HEK293 (cell line): Measurements from ENCODE around the gene L3MBTL4.

Source experiments
- MEIS1 ChIP-seq: sonication (generic); formaldehyde crosslinking; IDR thresholded peaks from 2 replicates; pipeline ENCODE4 v1.8.1; 2022; ENCODE audit warnings: missing genetic modification reagents, mild to moderate bottlenecking, borderline replicate concordance
- SP2 ChIP-seq: fragments of 450-650 bp; formaldehyde crosslinking; IDR thresholded peaks from 2 replicates; pipeline ENCODE4 v1.5.1; 2016; ENCODE audit warnings: missing biosample characterization, missing genetic modification characterization
- TCF7L2 ChIP-seq: IDR thresholded peaks from 2 replicates; pipeline ENCODE4 v1.6.1; 2011; ENCODE audit warnings: low read depth, mild to moderate bottlenecking, inconsistent platforms, low read length, moderate library complexity, borderline replicate concordance
- ZNF121 ChIP-seq: fragments of 450-650 bp; formaldehyde crosslinking; IDR thresholded peaks from 2 replicates; pipeline ENCODE4 v1.5.1; 2016; ENCODE audit warnings: missing biosample characterization, missing genetic modification characterization
- ZNF19 ChIP-seq: fragments of 450-650 bp; formaldehyde crosslinking; IDR thresholded peaks from 2 replicates; pipeline ENCODE4; 2016; ENCODE audit warnings: missing biosample characterization, missing genetic modification characterization, low read depth
- ZNF362 ChIP-seq: fragments of 450-650 bp; formaldehyde crosslinking; IDR thresholded peaks from 2 replicates; pipeline ENCODE4 v1.5.1; 2016; ENCODE audit warnings: missing biosample characterization, missing genetic modification characterization
- ZNF843 ChIP-seq: fragments of 450-650 bp; formaldehyde crosslinking; IDR thresholded peaks from 2 replicates; pipeline ENCODE4 v1.5.1; 2016; ENCODE audit warnings: missing biosample characterization, missing genetic modification characterization
- TF ChIP-seq, protein P1 (sequence below): fragments of 450-650 bp; formaldehyde crosslinking; IDR thresholded peaks from 2 replicates; pipeline ENCODE4 v1.5.1; 2016; ENCODE audit warnings: missing biosample characterization, missing genetic modification characterization

GRCh38 chr18:5979176-5979888, 435.4 kb downstream of the L3MBTL4 start:
- TF ChIP-seq ZNF121 (tag by site-specific recombination) (no peak), MEIS1 (CRISPR knock-in tag) (no peak), ZNF362 (tag by site-specific recombination) (no peak), ZNF19 (tag by site-specific recombination) (no peak), TCF7L2 (no peak), SP2 (tag by site-specific recombination) (no peak), ZNF843 (tag by site-specific recombination) (no peak)
- TF ChIP-seq, protein P1, sequence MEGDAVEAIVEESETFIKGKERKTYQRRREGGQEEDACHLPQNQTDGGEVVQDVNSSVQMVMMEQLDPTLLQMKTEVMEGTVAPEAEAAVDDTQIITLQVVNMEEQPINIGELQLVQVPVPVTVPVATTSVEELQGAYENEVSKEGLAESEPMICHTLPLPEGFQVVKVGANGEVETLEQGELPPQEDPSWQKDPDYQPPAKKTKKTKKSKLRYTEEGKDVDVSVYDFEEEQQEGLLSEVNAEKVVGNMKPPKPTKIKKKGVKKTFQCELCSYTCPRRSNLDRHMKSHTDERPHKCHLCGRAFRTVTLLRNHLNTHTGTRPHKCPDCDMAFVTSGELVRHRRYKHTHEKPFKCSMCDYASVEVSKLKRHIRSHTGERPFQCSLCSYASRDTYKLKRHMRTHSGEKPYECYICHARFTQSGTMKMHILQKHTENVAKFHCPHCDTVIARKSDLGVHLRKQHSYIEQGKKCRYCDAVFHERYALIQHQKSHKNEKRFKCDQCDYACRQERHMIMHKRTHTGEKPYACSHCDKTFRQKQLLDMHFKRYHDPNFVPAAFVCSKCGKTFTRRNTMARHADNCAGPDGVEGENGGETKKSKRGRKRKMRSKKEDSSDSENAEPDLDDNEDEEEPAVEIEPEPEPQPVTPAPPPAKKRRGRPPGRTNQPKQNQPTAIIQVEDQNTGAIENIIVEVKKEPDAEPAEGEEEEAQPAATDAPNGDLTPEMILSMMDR (tag by site-specific recombination): no peak
